ENCODE data around the gene NPC2.

The NPC2 gene

GRCh38 chr14:74478996-74479635 is 14.0 kb downstream of the NPC2 start:
- no peaks in the 10 kb centered on the region for H3K4me1 Mint-ChIP-seq
- no peaks in the 10 kb centered on the region for H3K9me3 Mint-ChIP-seq
- no peak overlapping the region for H3K27ac Mint-ChIP-seq
- CTCF ChIA-PET = interaction anchor here (0.8 kb wide), 1 partner anchor 130 kb away, joined by 3 read pairs; no protein-coding TSS in a partner anchor
- no peaks in the 10 kb centered on the region for H3K27me3 Mint-ChIP-seq
- no peak overlapping the region for H3K4me3 Mint-ChIP-seq
- DNase-seq = no peak
- H3K36me3 Mint-ChIP-seq = peaks cover 10% of the 10 kb centered on the region

- CTCF ChIA-PET = interaction anchor here (0.6 kb wide), 1 partner anchor 132 kb away, joined by 3 read pairs; no protein-coding TSS in a partner anchor
- H3K27ac Mint-ChIP-seq = no peak overlapping the region
- H3K4me1 Mint-ChIP-seq = no peaks in the 10 kb centered on the region
- no peak overlapping the region for H3K4me3 Mint-ChIP-seq
- DNase-seq = no peak
- H3K9me3 Mint-ChIP-seq = no peaks in the 10 kb centered on the region
- no peaks in the 10 kb centered on the region for H3K27me3 Mint-ChIP-seq
- peaks cover 9% of the 10 kb centered on the region for H3K36me3 Mint-ChIP-seq
Measured at GRCh38 chr14:74476607-74477006, 16.5 kb downstream of the NPC2 start.

- peaks cover 9% of the 10 kb centered on the region for H3K36me3 Mint-ChIP-seq
- no peak overlapping the region for H3K27ac Mint-ChIP-seq
- no peak for DNase-seq
- no peaks in the 10 kb centered on the region for H3K4me1 Mint-ChIP-seq
- H3K9me3 Mint-ChIP-seq = no peaks in the 10 kb centered on the region
- CTCF ChIA-PET = no interaction called here
- no peaks in the 10 kb centered on the region for H3K27me3 Mint-ChIP-seq
- H3K4me3 Mint-ChIP-seq = no peak overlapping the region
Measured at GRCh38 chr14:74476107-74476506, 17.0 kb downstream of the NPC2 start.

- DNase-seq = no peak
- CTCF ChIA-PET = no interaction called here
Measured at GRCh38 chr14:74475678-74476077, 17.4 kb downstream of the NPC2 start.

GRCh38 chr14:74474376-74474775 is 18.7 kb downstream of the NPC2 start:
- Mint-ChIP-seq H3K4me3 (no peak overlapping the region), H3K9me3 (no peaks in the 10 kb centered on the region), H3K4me1 (no peaks in the 10 kb centered on the region), H3K27ac (no peak overlapping the region), H3K36me3 (no peaks in the 10 kb centered on the region), H3K27me3 (no peaks in the 10 kb centered on the region)
- CTCF ChIA-PET = no interaction called here
- no peak for DNase-seq

More at GRCh38 chr14:74475678-74476077, 17.4 kb downstream of the NPC2 start:
- H3K36me3 Mint-ChIP-seq = peaks cover 5% of the 10 kb centered on the region
- no peaks in the 10 kb centered on the region for H3K27me3 Mint-ChIP-seq
- H3K27ac Mint-ChIP-seq = no peak overlapping the region
- H3K4me1 Mint-ChIP-seq = no peaks in the 10 kb centered on the region
- no peaks in the 10 kb centered on the region for H3K9me3 Mint-ChIP-seq
- no peak overlapping the region for H3K4me3 Mint-ChIP-seq

- no peaks in the 10 kb centered on the region for H3K9me3 Mint-ChIP-seq
- no peaks in the 10 kb centered on the region for H3K4me1 Mint-ChIP-seq
- CTCF ChIA-PET = no interaction called here
- H3K36me3 Mint-ChIP-seq = no peaks in the 10 kb centered on the region
- DNase-seq = no peak
- H3K4me3 Mint-ChIP-seq = no peak overlapping the region
- H3K27me3 Mint-ChIP-seq = peaks cover 4% of the 10 kb centered on the region
- no peak overlapping the region for H3K27ac Mint-ChIP-seq
Measured at GRCh38 chr14:74472601-74473000, 20.5 kb downstream of the NPC2 start.

- no peak for DNase-seq
- H3K36me3 Mint-ChIP-seq = no peaks in the 10 kb centered on the region
- CTCF ChIA-PET = interaction anchor here (0.6 kb wide), 1 partner anchor 20 kb away, joined by 3 read pairs; no protein-coding TSS in a partner anchor
- H3K4me3 Mint-ChIP-seq = no peak overlapping the region
- H3K27ac Mint-ChIP-seq = no peak overlapping the region
- no peaks in the 10 kb centered on the region for H3K9me3 Mint-ChIP-seq
- H3K4me1 Mint-ChIP-seq = no peaks in the 10 kb centered on the region
- peaks cover 4% of the 10 kb centered on the region for H3K27me3 Mint-ChIP-seq
Measured at GRCh38 chr14:74469548-74470518, 23.3 kb downstream of the NPC2 start.

- no peak overlapping the region for H3K27ac Mint-ChIP-seq
- H3K4me1 Mint-ChIP-seq = no peaks in the 10 kb centered on the region
- CTCF ChIA-PET = no interaction called here
- H3K9me3 Mint-ChIP-seq = no peaks in the 10 kb centered on the region
- peaks cover 4% of the 10 kb centered on the region for H3K27me3 Mint-ChIP-seq
- H3K4me3 Mint-ChIP-seq = no peak overlapping the region
- H3K36me3 Mint-ChIP-seq = no peaks in the 10 kb centered on the region
- DNase-seq = no peak
Measured at GRCh38 chr14:74468513-74468912, 24.6 kb downstream of the NPC2 start.

- CTCF ChIA-PET = no interaction called here
- H3K9me3 Mint-ChIP-seq = no peaks in the 10 kb centered on the region
- peaks cover 18% of the 10 kb centered on the region for H3K27me3 Mint-ChIP-seq
- H3K27ac Mint-ChIP-seq = no peak overlapping the region
- no peak overlapping the region for H3K4me3 Mint-ChIP-seq
- no peak for DNase-seq
- no peaks in the 10 kb centered on the region for H3K36me3 Mint-ChIP-seq
- H3K4me1 Mint-ChIP-seq = no peaks in the 10 kb centered on the region
Measured at GRCh38 chr14:74465335-74465734, 27.8 kb downstream of the NPC2 start.

GRCh38 chr14:74464785-74465184 is 28.3 kb downstream of the NPC2 start:
- H3K9me3 Mint-ChIP-seq = no peaks in the 10 kb centered on the region
- H3K27me3 Mint-ChIP-seq = peaks cover 23% of the 10 kb centered on the region
- no peak overlapping the region for H3K27ac Mint-ChIP-seq
- H3K4me1 Mint-ChIP-seq = no peaks in the 10 kb centered on the region
- no peak overlapping the region for H3K4me3 Mint-ChIP-seq
- no peak for DNase-seq
- CTCF ChIA-PET = no interaction called here
- no peaks in the 10 kb centered on the region for H3K36me3 Mint-ChIP-seq

- H3K27me3 Mint-ChIP-seq = peaks cover 31% of the 10 kb centered on the region
- H3K4me3 Mint-ChIP-seq = no peak overlapping the region
- H3K9me3 Mint-ChIP-seq = no peaks in the 10 kb centered on the region
- CTCF ChIA-PET = interaction anchor here (0.6 kb wide), 1 partner anchor 21 kb away, joined by 3 read pairs; no protein-coding TSS in a partner anchor
- H3K36me3 Mint-ChIP-seq = no peaks in the 10 kb centered on the region
- DNase-seq = no peak
- H3K4me1 Mint-ChIP-seq = no peaks in the 10 kb centered on the region
- H3K27ac Mint-ChIP-seq = no peak overlapping the region
Measured at GRCh38 chr14:74463697-74464096, 29.4 kb downstream of the NPC2 start.

GRCh38 chr14:74462993-74463392 is 30.1 kb downstream of the NPC2 start:
- Mint-ChIP-seq H3K4me3 (no peak overlapping the region), H3K36me3 (no peaks in the 10 kb centered on the region), H3K4me1 (no peaks in the 10 kb centered on the region), H3K27me3 (peaks cover 28% of the 10 kb centered on the region), H3K27ac (no peak overlapping the region), H3K9me3 (no peaks in the 10 kb centered on the region)
- no peak for DNase-seq
- CTCF ChIA-PET = no interaction called here

GRCh38 chr14:74459976-74460375 is 33.1 kb downstream of the NPC2 start:
- CTCF ChIA-PET = interaction anchor here (1.4 to 1.7 kb wide), 3 partner anchors 12 to 77 kb away, joined by 3 to 5 read pairs (median 3); no protein-coding TSS in a partner anchor
- H3K4me1 Mint-ChIP-seq = no peaks in the 10 kb centered on the region

GRCh38 chr14:74459289-74459946 is 33.7 kb downstream of the NPC2 start:
- CTCF ChIA-PET = interaction anchor here (1.4 kb wide), 1 partner anchor 11 kb away, joined by 3 read pairs; no protein-coding TSS in a partner anchor
- Mint-ChIP-seq H3K4me1 (no peaks in the 10 kb centered on the region), H3K27me3 (peaks cover 50% of the 10 kb centered on the region), H3K4me3 (no peak overlapping the region), H3K27ac (no peak overlapping the region), H3K9me3 (no peaks in the 10 kb centered on the region), H3K36me3 (no peaks in the 10 kb centered on the region)
- peak; percentile 37 for DNase-seq

More at GRCh38 chr14:74459976-74460375, 33.1 kb downstream of the NPC2 start:
- Mint-ChIP-seq H3K27me3 (peaks cover 44% of the 10 kb centered on the region), H3K36me3 (no peaks in the 10 kb centered on the region), H3K27ac (no peak overlapping the region), H3K4me3 (no peak overlapping the region), H3K9me3 (no peaks in the 10 kb centered on the region)
- no peak for DNase-seq

All from activated naive CD4-positive, alpha-beta T cell treated with anti-CD3 and anti-CD28 coated beads, Interleukin-2, amount 10 ng/mL, durations not matched to agents 7 days and 5 days (primary cell).